ENCODE results near the gene C14orf93.

The C14orf93 gene

GRCh38 chr14:23045419-23046357, 35.7 kb upstream of the C14orf93 start:
- no peak for DNase-seq

- DNase-seq = no peak
These were observed 34.9 kb upstream of the C14orf93 start for GRCh38 chr14:23044840-23045239.

GRCh38 chr14:23043754-23044153, 33.8 kb upstream of the C14orf93 start:
- DNase-seq = no peak

- no peak for DNase-seq
These were observed 33.2 kb upstream of the C14orf93 start for GRCh38 chr14:23043145-23043544.

GRCh38 chr14:23042162-23042965, 32.4 kb upstream of the C14orf93 start, which contains the start of gene PSMB11:
Gene PSMB11 (plus strand): TSS chr14:23042212. CDS start chr14:23042226, 14 bp downstream.
- DNase-seq = no peak

GRCh38 chr14:23041729-23042128, 31.8 kb upstream of the C14orf93 start:
- no peak for DNase-seq

GRCh38 chr14:23040100-23040499, 30.2 kb upstream of the C14orf93 start:
- no peak for DNase-seq

GRCh38 chr14:23035303-23036144, 25.6 kb upstream of the C14orf93 start:
- no peak for DNase-seq

- DNase-seq = no peak
These were observed 24.8 kb upstream of the C14orf93 start, which contains the start of gene PSMB5 for GRCh38 chr14:23034498-23035302. Gene PSMB5 (minus strand): TSS chr14:23034900. CDS start chr14:23034881, 19 bp downstream.

- no peak for DNase-seq
These were observed 24.0 kb upstream of the C14orf93 start for GRCh38 chr14:23033801-23034497.

- DNase-seq = no peak
These were observed 23.3 kb upstream of the C14orf93 start for GRCh38 chr14:23033251-23033727.

GRCh38 chr14:23030936-23031335, 21.0 kb upstream of the C14orf93 start:
- no peak for DNase-seq

- DNase-seq = no peak
These were observed 18.9 kb upstream of the C14orf93 start for GRCh38 chr14:23028799-23029198.

- DNase-seq = peak in 1 of 2 experiments; percentile 22
These were observed 15.3 kb upstream of the C14orf93 start for GRCh38 chr14:23025151-23025814.

GRCh38 chr14:23024612-23025075, 14.7 kb upstream of the C14orf93 start:
- no peak for DNase-seq

GRCh38 chr14:23023795-23024152, 13.8 kb upstream of the C14orf93 start:
- no peak for DNase-seq

- DNase-seq = no peak
These were observed 13.3 kb upstream of the C14orf93 start for GRCh38 chr14:23023022-23023794.

GRCh38 chr14:23021889-23022442, 12.0 kb upstream of the C14orf93 start:
- DNase-seq = no peak

- DNase-seq = no peak
These were observed 11.5 kb upstream of the C14orf93 start for GRCh38 chr14:23021434-23021833.

Data from NCI-H446 (cell line).